Measurements from ENCODE around the gene NDUFB8.

NDUFB8 gene

DNA sequence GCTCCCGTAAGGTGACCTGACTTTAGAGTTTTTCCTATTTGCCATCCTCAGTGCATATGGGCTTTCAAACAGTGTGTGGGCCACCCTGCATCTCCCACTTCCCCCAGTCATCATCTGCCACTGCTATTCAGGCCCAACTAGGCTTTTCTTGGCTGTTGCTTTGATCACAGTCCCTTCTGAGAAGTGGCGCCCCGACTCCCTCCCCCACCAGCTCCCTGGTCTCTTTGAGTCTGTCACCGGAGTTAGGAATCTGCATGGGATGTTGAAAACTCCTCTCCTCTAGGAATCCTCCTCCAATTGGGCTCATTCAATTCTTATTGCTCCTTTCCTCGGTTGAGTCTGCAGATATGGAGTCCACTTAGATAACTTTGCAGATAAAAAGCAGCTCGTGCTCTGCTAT is 38.2 kb upstream of the NDUFB8 start:
- H4K12ac ChIP-seq (ENCODE audit: low read depth, low read length): no peak overlapping the region
- H3K23ac ChIP-seq (ENCODE audit: low read length): no peak overlapping the region
- no peaks in the 10 kb centered on the region for H3K79me2 ChIP-seq (ENCODE audit: control insufficient read depth, insufficient read depth, low read length, poor library complexity)
- H2BK120ac ChIP-seq (ENCODE audit: insufficient read depth, low read length, poor library complexity): no peak overlapping the region
- no peaks in the 10 kb centered on the region for H3K79me1 ChIP-seq (ENCODE audit: low read length)
- H3K4me3 ChIP-seq (ENCODE audit: low read depth, low read length): no peak overlapping the region
- no peak for DNase-seq
- H2AK5ac ChIP-seq (ENCODE audit: low read length): no peak overlapping the region
- no CpG with 5 or more reads among the region's 6 CpGs for WGBS (ENCODE audit: extremely low coverage, insufficient coverage, insufficient read length)
- no peak overlapping the region for H3K18ac ChIP-seq (ENCODE audit: low read length)
- H3K27ac ChIP-seq (ENCODE audit: low read depth, low read length): no peak overlapping the region
- no peak overlapping the region for H2BK5ac ChIP-seq (ENCODE audit: low read depth, low read length, poor library complexity)
- H4K91ac ChIP-seq (ENCODE audit: low read depth, low read length): no peak overlapping the region
- H2BK12ac ChIP-seq (ENCODE audit: low read length): no peak overlapping the region
- no peaks in the 10 kb centered on the region for H3K9me3 ChIP-seq (ENCODE audit: insufficient read depth, low read depth, low read length)
- H3K36me3 ChIP-seq (ENCODE audit: control insufficient read depth in 1 of 2, insufficient read depth in 2 of 2, low read length in 2 of 2): no peaks in the 10 kb centered on the region
- H3K4ac ChIP-seq (ENCODE audit: low read depth, low read length): no peak overlapping the region
- H4K8ac ChIP-seq (ENCODE audit: low read depth, low read length): no peak overlapping the region
- no peak overlapping the region for H2AFZ ChIP-seq (ENCODE audit: insufficient read depth, low read length, poor library complexity)
- H3K14ac ChIP-seq (ENCODE audit: low read length): no peak overlapping the region
- no peak overlapping the region for H3K4me2 ChIP-seq (ENCODE audit: low read length)
- no peak overlapping the region for H3K9ac ChIP-seq (ENCODE audit: low read length)
- peaks cover 5 to 10% of the 10 kb centered on the region in 2 experiments for H3K4me1 ChIP-seq (ENCODE audit: control insufficient read depth in 1 of 2, insufficient read depth in 2 of 2, low read length in 2 of 2)
- peaks cover 3% of the 10 kb centered on the region for H3K27me3 ChIP-seq (ENCODE audit: insufficient read depth, low read length)

DNA sequence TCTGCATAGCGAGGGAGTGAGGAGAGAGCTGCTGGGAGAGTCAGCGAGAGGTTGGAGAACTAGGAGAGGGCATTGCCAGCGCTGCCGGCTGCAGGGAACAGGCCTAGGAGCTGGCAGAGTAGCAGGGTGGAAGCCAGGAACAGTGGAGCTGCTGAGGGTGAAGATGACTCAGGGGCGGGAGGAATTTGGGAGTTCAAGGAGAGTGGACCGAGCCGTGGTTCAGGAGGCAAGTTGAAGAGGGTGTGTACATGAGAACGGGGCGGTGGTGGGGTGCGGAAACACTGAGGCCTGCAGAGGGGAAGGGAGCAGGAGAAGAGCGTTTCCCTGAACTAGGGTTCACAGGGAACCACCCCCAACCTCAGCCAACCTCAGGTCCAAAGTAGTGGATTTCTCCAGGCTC is 37.6 kb upstream of the NDUFB8 start:
- H3K9ac ChIP-seq (ENCODE audit: low read length): no peak overlapping the region
- H3K18ac ChIP-seq (ENCODE audit: low read length): no peak overlapping the region
- H2BK5ac ChIP-seq (ENCODE audit: low read depth, low read length, poor library complexity): no peak overlapping the region
- H2BK120ac ChIP-seq (ENCODE audit: insufficient read depth, low read length, poor library complexity): no peak overlapping the region
- H4K91ac ChIP-seq (ENCODE audit: low read depth, low read length): no peak overlapping the region
- no peak overlapping the region for H4K12ac ChIP-seq (ENCODE audit: low read depth, low read length)
- no peak overlapping the region for H3K27ac ChIP-seq (ENCODE audit: low read depth, low read length)
- no peak overlapping the region for H3K4me3 ChIP-seq (ENCODE audit: low read depth, low read length)
- H3K4me2 ChIP-seq (ENCODE audit: low read length): no peak overlapping the region
- peaks cover 6 to 11% of the 10 kb centered on the region in 2 experiments for H3K4me1 ChIP-seq (ENCODE audit: control insufficient read depth in 1 of 2, insufficient read depth in 2 of 2, low read length in 2 of 2)
- no peak overlapping the region for H3K14ac ChIP-seq (ENCODE audit: low read length)
- no peak overlapping the region for H4K8ac ChIP-seq (ENCODE audit: low read depth, low read length)
- no peaks in the 10 kb centered on the region for H3K9me3 ChIP-seq (ENCODE audit: insufficient read depth, low read depth, low read length)
- H3K79me1 ChIP-seq (ENCODE audit: low read length): no peaks in the 10 kb centered on the region
- H2AK5ac ChIP-seq (ENCODE audit: low read length): no peak overlapping the region
- no peak overlapping the region for H2AFZ ChIP-seq (ENCODE audit: insufficient read depth, low read length, poor library complexity)
- H3K27me3 ChIP-seq (ENCODE audit: insufficient read depth, low read length): peaks cover 3% of the 10 kb centered on the region
- WGBS (ENCODE audit: extremely low coverage, insufficient coverage, insufficient read length): no CpG with 5 or more reads among the region's 11 CpGs
- H3K4ac ChIP-seq (ENCODE audit: low read depth, low read length): no peak overlapping the region
- no peak overlapping the region for H3K23ac ChIP-seq (ENCODE audit: low read length)
- no peaks in the 10 kb centered on the region for H3K36me3 ChIP-seq (ENCODE audit: control insufficient read depth in 1 of 2, insufficient read depth in 2 of 2, low read length in 2 of 2)
- H3K79me2 ChIP-seq (ENCODE audit: control insufficient read depth, insufficient read depth, low read length, poor library complexity): no peaks in the 10 kb centered on the region
- no peak overlapping the region for H2BK12ac ChIP-seq (ENCODE audit: low read length)
- DNase-seq: no peak

DNA sequence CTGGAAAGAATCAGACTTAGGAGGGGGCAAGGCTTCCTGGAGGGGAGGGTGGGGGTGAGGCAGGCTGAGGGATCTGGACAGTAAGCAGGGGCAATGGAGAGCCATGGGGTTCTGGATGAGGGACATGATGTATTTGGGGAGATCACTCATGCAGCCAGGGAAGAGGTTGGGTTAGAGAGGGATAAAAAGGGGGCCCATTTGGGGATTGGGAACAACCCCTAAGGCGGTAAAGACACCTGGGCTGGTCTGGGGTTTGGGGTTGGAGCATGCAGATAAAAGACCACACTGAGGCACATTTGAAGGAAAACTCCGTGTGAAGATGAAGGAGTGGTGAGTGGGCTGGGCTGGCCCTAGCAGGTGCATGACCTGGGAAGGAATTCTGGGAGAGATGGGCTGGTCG is 36.9 kb upstream of the NDUFB8 start:
- Histone ChIP-seq H4K8ac (ENCODE audit: low read depth, low read length) (no peak overlapping the region), H2BK5ac (ENCODE audit: low read depth, low read length, poor library complexity) (no peak overlapping the region), H3K4me1 (ENCODE audit: control insufficient read depth in 1 of 2, insufficient read depth in 2 of 2, low read length in 2 of 2) (peaks cover 12 to 17% of the 10 kb centered on the region in 2 experiments), H2BK12ac (ENCODE audit: low read length) (no peak overlapping the region), H3K27ac (ENCODE audit: low read depth, low read length) (no peak overlapping the region), H2AK5ac (ENCODE audit: low read length) (no peak overlapping the region), H3K4ac (ENCODE audit: low read depth, low read length) (no peak overlapping the region), H3K9me3 (ENCODE audit: insufficient read depth, low read depth, low read length) (peaks cover 2% of the 10 kb centered on the region), H3K79me1 (ENCODE audit: low read length) (no peaks in the 10 kb centered on the region), H3K14ac (ENCODE audit: low read length) (no peak overlapping the region), H3K18ac (ENCODE audit: low read length) (no peak overlapping the region), H3K4me2 (ENCODE audit: low read length) (no peak overlapping the region), H3K36me3 (ENCODE audit: control insufficient read depth in 1 of 2, insufficient read depth in 2 of 2, low read length in 2 of 2) (no peaks in the 10 kb centered on the region), H3K23ac (ENCODE audit: low read length) (no peak overlapping the region), H4K12ac (ENCODE audit: low read depth, low read length) (no peak overlapping the region), H3K27me3 (ENCODE audit: insufficient read depth, low read length) (peaks cover 3% of the 10 kb centered on the region), H2BK120ac (ENCODE audit: insufficient read depth, low read length, poor library complexity) (no peak overlapping the region), H3K4me3 (ENCODE audit: low read depth, low read length) (no peak overlapping the region), H3K9ac (ENCODE audit: low read length) (no peak overlapping the region), H3K79me2 (ENCODE audit: control insufficient read depth, insufficient read depth, low read length, poor library complexity) (no peaks in the 10 kb centered on the region), H4K91ac (ENCODE audit: low read depth, low read length) (no peak overlapping the region), H2AFZ (ENCODE audit: insufficient read depth, low read length, poor library complexity) (no peak overlapping the region)
- WGBS (ENCODE audit: extremely low coverage, insufficient coverage, insufficient read length): no CpG with 5 or more reads among the region's 3 CpGs
- DNase-seq: no peak

DNA sequence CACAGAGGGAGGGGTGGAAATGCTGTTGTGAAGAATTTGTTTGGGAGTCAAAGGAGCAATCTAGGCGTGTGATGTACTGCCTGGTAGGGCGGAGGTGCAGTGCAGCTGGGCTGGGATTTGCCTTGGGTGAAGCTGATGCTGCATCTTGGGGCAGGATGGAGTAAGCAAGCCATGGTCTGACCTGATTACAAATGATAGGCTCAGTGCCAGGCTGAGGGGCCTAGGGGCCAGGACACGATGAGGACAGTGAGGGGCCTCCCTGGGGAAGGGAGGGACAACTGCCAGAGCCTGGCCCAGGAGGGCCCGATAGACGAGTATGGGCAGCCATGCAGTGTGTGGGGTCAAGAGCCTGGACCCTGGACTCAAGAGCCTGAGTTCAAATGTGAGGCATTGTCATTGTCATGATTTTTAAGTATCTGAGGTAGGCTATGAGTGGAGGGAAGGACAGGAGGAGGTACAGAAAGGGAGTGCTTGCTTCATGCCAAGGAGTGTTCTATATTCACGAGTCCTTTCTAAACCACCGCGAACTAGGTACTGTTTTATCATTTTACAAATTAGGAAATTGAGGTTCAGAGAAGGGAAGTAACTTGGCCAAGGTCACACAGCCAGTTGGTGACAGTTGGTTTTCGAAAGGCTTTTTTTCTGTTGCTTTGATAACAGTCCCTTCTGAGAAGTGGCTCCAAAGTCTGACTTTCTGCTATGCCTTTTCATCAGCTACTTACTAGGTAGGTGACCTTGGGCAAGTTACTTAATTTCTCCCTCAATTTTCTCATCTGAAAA is 35.7 kb upstream of the NDUFB8 start:
- Histone ChIP-seq H3K79me1 (ENCODE audit: low read length) (no peaks in the 10 kb centered on the region), H3K27me3 (ENCODE audit: insufficient read depth, low read length) (peaks cover 3% of the 10 kb centered on the region), H4K8ac (ENCODE audit: low read depth, low read length) (no peak overlapping the region), H3K9ac (ENCODE audit: low read length) (no peak overlapping the region), H3K27ac (ENCODE audit: low read depth, low read length) (no peak overlapping the region), H4K12ac (ENCODE audit: low read depth, low read length) (no peak overlapping the region), H3K4ac (ENCODE audit: low read depth, low read length) (no peak overlapping the region), H3K9me3 (ENCODE audit: insufficient read depth, low read depth, low read length) (peaks cover 2% of the 10 kb centered on the region), H3K4me2 (ENCODE audit: low read length) (no peak overlapping the region), H2AFZ (ENCODE audit: insufficient read depth, low read length, poor library complexity) (no peak overlapping the region), H3K4me3 (ENCODE audit: low read depth, low read length) (no peak overlapping the region), H3K36me3 (ENCODE audit: control insufficient read depth in 1 of 2, insufficient read depth in 2 of 2, low read length in 2 of 2) (no peaks in the 10 kb centered on the region), H3K23ac (ENCODE audit: low read length) (no peak overlapping the region), H2BK120ac (ENCODE audit: insufficient read depth, low read length, poor library complexity) (no peak overlapping the region), H3K79me2 (ENCODE audit: control insufficient read depth, insufficient read depth, low read length, poor library complexity) (no peaks in the 10 kb centered on the region), H4K91ac (ENCODE audit: low read depth, low read length) (no peak overlapping the region), H3K18ac (ENCODE audit: low read length) (no peak overlapping the region), H2AK5ac (ENCODE audit: low read length) (no peak overlapping the region), H2BK5ac (ENCODE audit: low read depth, low read length, poor library complexity) (no peak overlapping the region), H3K4me1 (ENCODE audit: control insufficient read depth in 1 of 2, insufficient read depth in 2 of 2, low read length in 2 of 2) (peaks cover 17 to 26% of the 10 kb centered on the region in 2 experiments), H3K14ac (ENCODE audit: low read length) (no peak overlapping the region), H2BK12ac (ENCODE audit: low read length) (no peak overlapping the region)
- no CpG with 5 or more reads among the region's 9 CpGs for WGBS (ENCODE audit: extremely low coverage, insufficient coverage, insufficient read length)
- DNase-seq: no peak
